ENCODE data around the gene MAST3.
"Not testable (repeated sequence)": the region's sequence is repeated elsewhere in the genome, so short reads cannot be mapped to it uniquely, and the experiment has no call there.

MAST3 gene

GRCh38 chr19:18089096-18089541, 8.5 kb upstream of the MAST3 start:
- DNase-seq: not testable (repeated sequence)

GRCh38 chr19:18089726-18090125, 7.9 kb upstream of the MAST3 start:
- no peak for DNase-seq

- DNase-seq: no peak
These were observed 6.9 kb upstream of the MAST3 start for GRCh38 chr19:18090545-18091216.

GRCh38 chr19:18091217-18091608, 6.4 kb upstream of the MAST3 start:
- DNase-seq: no peak

- DNase-seq: no peak
These were observed 4.0 kb upstream of the MAST3 start for GRCh38 chr19:18093439-18094161.

GRCh38 chr19:18096258-18096657, 1.3 kb upstream of the MAST3 start:
- no peak for DNase-seq

GRCh38 chr19:18097993-18098890, 664 bp downstream of the MAST3 start:
- no peak for DNase-seq

GRCh38 chr19:18098891-18099622, 1.5 kb downstream of the MAST3 start:
- DNase-seq: no peak

GRCh38 chr19:18099623-18099995, 2.0 kb downstream of the MAST3 start:
- no peak for DNase-seq

- DNase-seq: no peak
These were observed 3.1 kb downstream of the MAST3 start for GRCh38 chr19:18100710-18101109.

- DNase-seq: no peak
These were observed 3.7 kb downstream of the MAST3 start for GRCh38 chr19:18101268-18101667.

- DNase-seq: no peak
These were observed 5.5 kb downstream of the MAST3 start for GRCh38 chr19:18102916-18103542.

- no peak for DNase-seq
These were observed 7.2 kb downstream of the MAST3 start for GRCh38 chr19:18104793-18105131.

- DNase-seq: not testable (repeated sequence)
These were observed 7.7 kb downstream of the MAST3 start for GRCh38 chr19:18105259-18105658.

GRCh38 chr19:18107235-18107634, 9.7 kb downstream of the MAST3 start:
- no peak for DNase-seq

GRCh38 chr19:18108897-18109296, 11.3 kb downstream of the MAST3 start:
- DNase-seq: no peak

- DNase-seq: no peak
These were observed 11.8 kb downstream of the MAST3 start for GRCh38 chr19:18109341-18109732.

GRCh38 chr19:18109733-18110608, 12.4 kb downstream of the MAST3 start:
- no peak for DNase-seq

GRCh38 chr19:18110609-18111232, 13.1 kb downstream of the MAST3 start:
- no peak for DNase-seq

GRCh38 chr19:18112989-18113478, 15.5 kb downstream of the MAST3 start:
- DNase-seq: peak; percentile 23

- DNase-seq: no peak
These were observed 16.2 kb downstream of the MAST3 start for GRCh38 chr19:18113827-18114226.

Measured in NCI-H2081 treated with DMSO at 0.1 percent for 48 hours (cell line).